ENCODE measurements around the gene PTPN4.

Gene PTPN4

GRCh38 chr2:119922699-119923098, 163.0 kb downstream of the PTPN4 start:
- TF ChIP-seq PPARA (CRISPR knock-in tag; IDR thresholded peaks at IDR 0.05; ENCODE audit: borderline replicate concordance) (no peak), SNAI2 (CRISPR knock-in tag; IDR thresholded peaks at IDR 0.05) (no peak), ISL1 (CRISPR knock-in tag; IDR thresholded peaks at IDR 0.05) (no peak), BACH2 (CRISPR knock-in tag; IDR thresholded peaks at IDR 0.05; ENCODE audit: borderline replicate concordance) (no peak), RARB (CRISPR knock-in tag; IDR thresholded peaks at IDR 0.05) (no peak), CREB5 (CRISPR knock-in tag; IDR thresholded peaks at IDR 0.05; ENCODE audit: low read depth) (no peak), CSDC2 (CRISPR knock-in tag; IDR thresholded peaks at IDR 0.05) (no peak), TSHZ2 (CRISPR knock-in tag; IDR thresholded peaks at IDR 0.05) (no peak), OSR1 (CRISPR knock-in tag; IDR thresholded peaks at IDR 0.05) (no peak), CSRNP3 (CRISPR knock-in tag; IDR thresholded peaks at IDR 0.05) (no peak), ESRRG (CRISPR knock-in tag; IDR thresholded peaks at IDR 0.05) (no peak), ZNF8 (CRISPR knock-in tag; IDR thresholded peaks at IDR 0.05) (no peak), POU6F1 (CRISPR knock-in tag; IDR thresholded peaks at IDR 0.05; ENCODE audit: borderline replicate concordance, low read depth) (no peak), ZFP3 (CRISPR knock-in tag; IDR thresholded peaks at IDR 0.05) (no peak), TCF4 (CRISPR knock-in tag; IDR thresholded peaks at IDR 0.05; ENCODE audit: borderline replicate concordance) (no peak), TOX (CRISPR knock-in tag; IDR thresholded peaks at IDR 0.05; ENCODE audit: borderline replicate concordance) (no peak), ZNF70 (CRISPR knock-in tag; IDR thresholded peaks at IDR 0.05) (no peak), PATZ1 (CRISPR knock-in tag; IDR thresholded peaks at IDR 0.05; ENCODE audit: borderline replicate concordance) (no peak), GLIS3 (CRISPR knock-in tag; IDR thresholded peaks at IDR 0.05) (no peak), ZC3H10 (CRISPR knock-in tag; IDR thresholded peaks at IDR 0.05) (no peak)

GRCh38 chr2:119929537-119929936, 169.8 kb downstream of the PTPN4 start:
- no peak for TF ChIP-seq GLIS3 (CRISPR knock-in tag; IDR thresholded peaks at IDR 0.05)
- no peak for TF ChIP-seq OSR1 (CRISPR knock-in tag; IDR thresholded peaks at IDR 0.05)
- no peak for TF ChIP-seq ISL1 (CRISPR knock-in tag; IDR thresholded peaks at IDR 0.05)
- no peak for ATAC-seq

More at GRCh38 chr2:119922699-119923098, 163.0 kb downstream of the PTPN4 start:
- no peak for ATAC-seq

- no peak for ATAC-seq
- TF ChIP-seq ZNF565 (CRISPR knock-in tag; conservative IDR thresholded peaks at IDR 0.05; ENCODE audit: low read depth) (no peak), ZFP30 (CRISPR knock-in tag; IDR thresholded peaks at IDR 0.05) (no peak), ZNF8 (CRISPR knock-in tag; IDR thresholded peaks at IDR 0.05) (no peak), PATZ1 (CRISPR knock-in tag; IDR thresholded peaks at IDR 0.05; ENCODE audit: borderline replicate concordance) (no peak), ARNTL (CRISPR knock-in tag; IDR thresholded peaks at IDR 0.05; ENCODE audit: borderline replicate concordance, low read depth) (no peak), GLIS3 (CRISPR knock-in tag; IDR thresholded peaks at IDR 0.05) (no peak), ZFP3 (CRISPR knock-in tag; IDR thresholded peaks at IDR 0.05) (no peak), POU6F1 (CRISPR knock-in tag; IDR thresholded peaks at IDR 0.05; ENCODE audit: borderline replicate concordance, low read depth) (no peak), TSHZ2 (CRISPR knock-in tag; IDR thresholded peaks at IDR 0.05) (no peak), CSDC2 (CRISPR knock-in tag; IDR thresholded peaks at IDR 0.05) (no peak)
Measured at GRCh38 chr2:119932809-119933208, 173.1 kb downstream of the PTPN4 start.
